ENCODE measurements around the gene URM1.

DNA sequence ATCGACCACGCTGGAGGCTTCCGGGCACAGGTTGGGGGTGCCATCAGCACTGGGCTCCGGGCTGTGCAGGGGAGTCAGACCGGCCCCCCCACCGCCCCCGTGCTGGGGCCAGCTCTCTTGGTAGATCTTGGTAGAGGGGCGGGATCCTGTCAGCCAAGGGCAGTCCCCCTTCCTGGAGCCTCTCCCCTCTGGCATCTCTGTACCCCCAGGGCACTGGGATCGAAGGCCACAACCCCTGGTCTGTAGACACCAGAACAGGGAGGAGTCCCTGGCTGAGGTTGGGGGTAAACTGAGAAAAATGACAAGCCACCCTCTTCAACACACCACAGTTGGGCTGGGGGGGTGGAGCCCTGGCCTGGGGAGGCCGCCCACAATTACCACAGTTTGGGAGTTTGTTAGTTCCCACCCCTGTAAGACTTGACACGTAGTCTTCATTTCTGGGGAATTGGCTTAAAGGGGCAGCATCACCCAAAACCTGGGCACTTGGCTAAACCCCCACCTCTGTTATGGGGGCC, 50.4 kb downstream of the URM1 start:
- TF ChIP-seq POLR2AphosphoS5 (IDR thresholded peaks at IDR 0.05; ENCODE audit: low read depth, low read length) (no peak), SIN3A (IDR thresholded peaks at IDR 0.05; ENCODE audit: borderline replicate concordance, insufficient read depth, low read length) (no peak), TAF1 (IDR thresholded peaks at IDR 0.05; ENCODE audit: borderline replicate concordance, insufficient read depth, low read length) (no peak), FOXP2 (optimal IDR thresholded peaks at IDR 0.05; ENCODE audit: borderline replicate concordance, extremely low read depth, extremely low read length, insufficient read depth) (no peak)
- TF ChIP-seq, protein P1, sequence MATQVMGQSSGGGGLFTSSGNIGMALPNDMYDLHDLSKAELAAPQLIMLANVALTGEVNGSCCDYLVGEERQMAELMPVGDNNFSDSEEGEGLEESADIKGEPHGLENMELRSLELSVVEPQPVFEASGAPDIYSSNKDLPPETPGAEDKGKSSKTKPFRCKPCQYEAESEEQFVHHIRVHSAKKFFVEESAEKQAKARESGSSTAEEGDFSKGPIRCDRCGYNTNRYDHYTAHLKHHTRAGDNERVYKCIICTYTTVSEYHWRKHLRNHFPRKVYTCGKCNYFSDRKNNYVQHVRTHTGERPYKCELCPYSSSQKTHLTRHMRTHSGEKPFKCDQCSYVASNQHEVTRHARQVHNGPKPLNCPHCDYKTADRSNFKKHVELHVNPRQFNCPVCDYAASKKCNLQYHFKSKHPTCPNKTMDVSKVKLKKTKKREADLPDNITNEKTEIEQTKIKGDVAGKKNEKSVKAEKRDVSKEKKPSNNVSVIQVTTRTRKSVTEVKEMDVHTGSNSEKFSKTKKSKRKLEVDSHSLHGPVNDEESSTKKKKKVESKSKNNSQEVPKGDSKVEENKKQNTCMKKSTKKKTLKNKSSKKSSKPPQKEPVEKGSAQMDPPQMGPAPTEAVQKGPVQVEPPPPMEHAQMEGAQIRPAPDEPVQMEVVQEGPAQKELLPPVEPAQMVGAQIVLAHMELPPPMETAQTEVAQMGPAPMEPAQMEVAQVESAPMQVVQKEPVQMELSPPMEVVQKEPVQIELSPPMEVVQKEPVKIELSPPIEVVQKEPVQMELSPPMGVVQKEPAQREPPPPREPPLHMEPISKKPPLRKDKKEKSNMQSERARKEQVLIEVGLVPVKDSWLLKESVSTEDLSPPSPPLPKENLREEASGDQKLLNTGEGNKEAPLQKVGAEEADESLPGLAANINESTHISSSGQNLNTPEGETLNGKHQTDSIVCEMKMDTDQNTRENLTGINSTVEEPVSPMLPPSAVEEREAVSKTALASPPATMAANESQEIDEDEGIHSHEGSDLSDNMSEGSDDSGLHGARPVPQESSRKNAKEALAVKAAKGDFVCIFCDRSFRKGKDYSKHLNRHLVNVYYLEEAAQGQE (IDR thresholded peaks at IDR 0.05; ENCODE audit: insufficient read depth in 1 of 2, low read depth in 2 of 2, low read length in 2 of 2), result no peak

Data from PFSK-1 (cell line).